Measurements from ENCODE around the gene MYOG. TPM values are rescaled to one million over a fixed set of nuclear protein-coding genes. Genes with fewer than 3 reads are reported as not detected.

Gene MYOG
- total RNA-seq, 2 experiments from 2014 or later = not detected

DNA sequence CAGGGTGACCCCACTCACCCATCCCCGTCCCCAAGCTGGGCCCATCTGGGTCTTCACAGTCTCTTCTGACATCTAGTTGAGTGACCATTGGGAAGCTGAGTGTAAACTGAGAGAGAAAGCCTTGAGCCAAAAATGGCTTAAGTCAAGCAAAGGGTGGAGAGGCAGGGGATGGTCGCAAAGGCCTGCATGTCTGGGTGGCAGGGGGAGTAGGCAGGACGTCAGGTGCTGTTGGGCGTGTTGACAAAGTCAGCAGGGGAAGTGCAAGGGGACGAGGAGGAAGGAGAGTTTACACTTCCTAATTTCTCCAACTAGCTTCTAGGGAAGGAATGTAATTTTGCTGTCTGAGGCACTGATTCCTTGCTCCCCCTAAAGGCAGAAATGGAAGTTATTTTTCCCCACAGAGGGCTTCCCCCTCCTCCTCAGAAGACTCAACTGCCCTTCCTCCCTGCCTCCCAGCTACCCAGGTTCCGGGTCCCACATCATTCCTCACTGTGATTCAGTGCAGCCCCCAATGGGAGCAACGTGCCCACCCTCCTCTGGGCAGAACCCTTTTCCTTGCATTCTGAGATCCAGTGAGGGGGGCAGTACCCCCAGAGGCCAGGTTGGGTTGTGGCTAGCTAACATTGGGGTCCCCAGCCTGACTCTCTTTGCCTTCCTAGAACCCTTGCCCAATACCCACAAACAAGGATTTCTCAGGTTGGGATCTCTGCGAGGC, 40.5 kb upstream of the MYOG start:
- Mint-ChIP-seq H3K9me3 (no peaks in the 10 kb centered on the region), H3K4me3 (no peak overlapping the region), H3K27ac (no peak overlapping the region), H3K36me3 (no peaks in the 10 kb centered on the region), H3K27me3 (peaks cover 56% of the 10 kb centered on the region), H3K4me1 (ENCODE audit: low read depth) (peaks cover 14% of the 10 kb centered on the region)
- POLR2A ChIA-PET = no interaction called here
- intact Hi-C loops (cut with micrococcal nuclease) = no loop called here
- no peak for DNase-seq
- CTCF ChIA-PET = interaction anchor here (1.0 to 1.1 kb wide), 3 partner anchors 8 to 90 kb away, joined by 3 read pairs; no protein-coding TSS in a partner anchor

DNA sequence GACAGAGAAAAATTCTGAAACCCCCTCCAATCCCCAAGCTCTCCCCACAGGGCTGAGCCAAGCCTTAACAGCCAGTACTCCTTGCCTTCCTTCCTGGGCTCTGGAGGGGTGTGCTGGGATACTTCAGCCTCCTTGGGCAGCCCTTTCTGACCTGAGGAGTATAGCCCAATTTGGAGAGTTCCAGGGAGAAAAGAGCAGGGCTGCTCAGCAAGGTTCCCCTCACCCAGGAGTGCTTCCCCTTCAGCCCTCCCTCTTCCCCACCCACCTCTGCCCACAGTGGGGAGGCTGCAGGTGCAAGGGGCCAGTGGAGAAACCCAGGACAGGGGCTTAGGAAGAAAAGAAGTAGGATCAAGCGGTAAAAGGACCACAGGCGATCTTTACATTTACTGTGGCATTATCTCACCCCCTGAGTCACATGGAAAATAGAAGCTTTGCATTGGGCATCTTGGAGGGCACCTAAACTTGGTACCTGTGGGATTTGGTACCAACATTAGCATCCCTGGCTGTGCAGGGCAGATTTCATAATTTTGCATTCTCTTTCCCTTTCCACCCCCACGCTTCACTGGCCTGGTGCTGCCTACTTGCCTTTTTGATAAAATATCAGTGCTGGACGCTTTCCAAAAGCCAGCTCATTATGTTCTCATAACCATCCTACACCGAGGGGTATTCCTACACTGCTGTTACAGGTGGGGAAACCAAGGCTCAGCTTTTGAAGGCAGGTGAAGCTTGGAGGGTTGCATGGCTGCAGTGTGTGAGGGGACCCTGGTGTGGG, 38.9 kb upstream of the MYOG start:
- peaks cover 66% of the 10 kb centered on the region for H3K27me3 Mint-ChIP-seq
- H3K27ac Mint-ChIP-seq = no peak overlapping the region
- peak; percentile 1 for DNase-seq
- H3K4me3 Mint-ChIP-seq = no peak overlapping the region
- ChIA-PET CTCF (no interaction called here), POLR2A (no interaction called here)
- intact Hi-C loops (cut with micrococcal nuclease) = no loop called here
- peaks cover 14% of the 10 kb centered on the region for H3K4me1 Mint-ChIP-seq (ENCODE audit: low read depth)
- H3K36me3 Mint-ChIP-seq = no peaks in the 10 kb centered on the region
- no peaks in the 10 kb centered on the region for H3K9me3 Mint-ChIP-seq

DNA sequence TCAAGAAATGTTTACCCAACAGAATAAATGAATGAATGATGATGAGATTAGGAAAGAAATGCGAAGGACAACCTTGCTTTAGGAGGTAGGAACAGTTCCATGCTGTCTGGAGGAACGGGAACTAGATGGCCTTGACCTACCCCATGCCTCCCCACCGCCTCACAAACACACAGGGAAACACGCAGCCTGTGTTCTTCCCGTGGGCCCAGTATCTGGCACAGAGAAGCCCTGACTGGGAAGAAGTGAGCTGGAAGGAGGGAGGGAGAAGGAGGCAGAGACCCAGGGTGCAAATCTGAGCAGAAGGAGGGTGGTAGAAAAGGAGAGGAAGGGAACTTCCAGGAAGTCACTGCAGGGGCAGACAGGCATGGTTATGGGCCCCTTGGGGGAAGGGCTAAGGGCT, 38.2 kb upstream of the MYOG start:
- Mint-ChIP-seq H3K4me1 (ENCODE audit: low read depth) (peaks cover 14% of the 10 kb centered on the region), H3K9me3 (no peaks in the 10 kb centered on the region), H3K27ac (no peak overlapping the region), H3K36me3 (no peaks in the 10 kb centered on the region), H3K4me3 (no peak overlapping the region), H3K27me3 (peaks cover 65% of the 10 kb centered on the region)
- POLR2A ChIA-PET = no interaction called here
- peak; percentile 1 for DNase-seq
- intact Hi-C loops (cut with micrococcal nuclease) = no loop called here
- CTCF ChIA-PET = no interaction called here

DNA sequence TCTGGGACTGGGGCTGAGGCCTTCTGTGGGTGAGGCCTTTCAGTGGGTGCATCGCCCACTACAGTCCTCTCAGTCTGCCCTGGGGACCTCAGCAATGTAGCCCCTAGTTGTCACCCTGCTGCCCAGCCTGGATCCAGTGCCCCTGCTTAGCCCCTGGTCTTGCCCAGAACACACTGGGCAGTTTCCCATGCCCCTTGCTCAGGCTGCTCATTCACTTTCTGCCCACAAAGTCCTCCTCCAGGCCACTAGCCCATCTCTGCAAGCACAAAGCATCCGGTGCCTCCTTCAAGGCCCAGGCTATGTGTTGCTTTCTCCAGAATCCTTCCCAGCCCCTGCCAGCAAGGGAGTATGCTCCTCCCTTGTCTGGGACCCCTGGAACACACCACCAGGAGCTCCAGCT, 36.3 kb upstream of the MYOG start:
- Mint-ChIP-seq H3K4me1 (ENCODE audit: low read depth) (peaks cover 7% of the 10 kb centered on the region), H3K36me3 (no peaks in the 10 kb centered on the region), H3K27me3 (peaks cover 62% of the 10 kb centered on the region), H3K27ac (no peak overlapping the region), H3K4me3 (no peak overlapping the region), H3K9me3 (no peaks in the 10 kb centered on the region)
- POLR2A ChIA-PET = interaction anchor here (0.6 kb wide), 1 partner anchor 99 kb away, joined by 4 read pairs; no protein-coding TSS in a partner anchor
- CTCF ChIA-PET = no interaction called here
- DNase-seq = no peak
- intact Hi-C loops (cut with micrococcal nuclease) = no loop called here

DNA sequence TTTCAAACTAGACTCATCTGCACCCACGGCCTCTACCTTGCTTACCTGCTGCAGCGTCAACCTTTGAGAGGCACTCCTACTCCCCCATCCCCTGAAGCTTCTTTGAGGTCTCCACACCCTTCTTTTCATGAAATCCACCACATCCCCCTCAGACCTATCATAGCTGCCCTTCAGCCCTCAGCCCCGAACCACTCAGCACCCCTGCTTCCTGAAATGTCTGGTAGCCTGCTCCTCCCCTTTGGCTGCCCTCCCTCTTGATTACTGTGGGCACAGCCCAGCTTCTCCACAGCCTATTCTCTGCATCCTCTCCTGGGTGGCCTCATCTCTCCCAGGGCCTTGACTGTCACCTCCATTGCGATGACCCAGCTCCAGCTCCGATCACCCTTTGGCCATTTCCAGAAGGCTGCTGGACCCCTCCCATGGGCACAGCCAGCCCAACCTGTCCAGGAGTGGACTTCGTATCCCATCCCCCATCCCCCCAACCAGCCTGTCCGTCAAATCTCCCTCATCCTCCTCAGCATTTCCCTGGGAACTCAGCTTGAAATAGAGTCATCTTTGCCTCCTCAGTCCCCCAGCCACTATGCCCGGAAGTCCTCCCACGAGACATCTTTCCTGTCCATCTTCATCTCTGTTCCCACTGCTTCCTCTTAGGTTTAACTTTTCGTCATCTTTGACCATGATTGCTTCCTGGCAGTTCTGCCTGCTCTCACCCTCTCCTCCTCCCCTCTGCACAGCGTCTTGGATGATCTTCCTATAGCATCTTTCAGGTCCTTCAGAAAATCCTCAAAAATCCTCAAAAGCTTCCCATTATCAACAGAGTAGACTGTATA, 35.6 kb upstream of the MYOG start:
- H3K4me3 Mint-ChIP-seq = no peak overlapping the region
- H3K9me3 Mint-ChIP-seq = no peaks in the 10 kb centered on the region
- CTCF ChIA-PET = interaction anchor here (0.7 kb wide), 1 partner anchor 81 kb away, joined by 3 read pairs; no protein-coding TSS in a partner anchor
- DNase-seq = no peak
- POLR2A ChIA-PET = no interaction called here
- no peaks in the 10 kb centered on the region for H3K36me3 Mint-ChIP-seq
- intact Hi-C loops (cut with micrococcal nuclease) = no loop called here
- H3K27me3 Mint-ChIP-seq = peaks cover 58% of the 10 kb centered on the region
- peaks cover 4% of the 10 kb centered on the region for H3K4me1 Mint-ChIP-seq (ENCODE audit: low read depth)
- no peak overlapping the region for H3K27ac Mint-ChIP-seq

DNA sequence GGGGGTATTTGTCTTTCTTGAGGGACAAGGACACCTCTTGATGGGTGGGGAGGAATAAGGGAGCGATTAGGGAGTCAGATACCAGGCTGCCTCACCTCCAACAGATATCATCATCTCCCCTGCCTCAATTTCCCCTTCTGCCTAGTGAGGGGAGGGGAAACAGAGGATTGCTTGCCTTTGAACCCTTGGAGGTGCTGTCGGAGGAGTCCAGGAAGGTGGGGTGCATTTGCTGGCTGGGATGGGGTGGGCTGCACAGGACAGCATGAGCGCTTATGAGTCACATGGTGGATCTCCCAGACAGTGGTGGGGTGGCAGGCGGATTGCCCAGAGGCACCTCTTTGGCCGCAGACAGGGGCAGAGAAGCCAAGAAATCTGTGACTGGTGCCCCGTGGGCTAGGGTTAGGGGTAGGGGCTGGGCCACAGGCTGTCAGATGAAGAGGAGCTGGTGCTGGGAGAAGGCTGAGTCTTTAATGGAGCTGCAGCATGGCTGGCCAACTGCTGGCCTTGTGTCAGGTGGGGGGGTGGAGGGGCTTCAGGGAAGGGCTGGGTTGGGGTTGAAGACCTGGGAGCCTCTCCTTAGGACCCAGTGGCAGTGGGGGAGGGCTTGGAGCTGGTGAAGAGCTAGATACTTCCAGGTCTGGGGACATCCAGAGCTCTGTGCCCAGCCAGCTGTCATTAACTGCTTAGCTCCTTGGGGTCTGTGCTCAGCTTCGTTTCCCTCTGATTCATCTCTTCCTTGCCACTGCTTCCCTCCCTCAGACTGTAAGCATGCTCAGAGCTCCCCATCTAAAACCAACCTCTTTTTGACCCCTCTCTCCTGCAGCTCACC, 34.7 kb upstream of the MYOG start:
- CTCF ChIA-PET = interaction anchor here (0.7 to 1.0 kb wide), 3 partner anchors 47 to 80 kb away, joined by 3 to 4 read pairs (median 3); no protein-coding TSS in a partner anchor
- no peaks in the 10 kb centered on the region for H3K36me3 Mint-ChIP-seq

DNA sequence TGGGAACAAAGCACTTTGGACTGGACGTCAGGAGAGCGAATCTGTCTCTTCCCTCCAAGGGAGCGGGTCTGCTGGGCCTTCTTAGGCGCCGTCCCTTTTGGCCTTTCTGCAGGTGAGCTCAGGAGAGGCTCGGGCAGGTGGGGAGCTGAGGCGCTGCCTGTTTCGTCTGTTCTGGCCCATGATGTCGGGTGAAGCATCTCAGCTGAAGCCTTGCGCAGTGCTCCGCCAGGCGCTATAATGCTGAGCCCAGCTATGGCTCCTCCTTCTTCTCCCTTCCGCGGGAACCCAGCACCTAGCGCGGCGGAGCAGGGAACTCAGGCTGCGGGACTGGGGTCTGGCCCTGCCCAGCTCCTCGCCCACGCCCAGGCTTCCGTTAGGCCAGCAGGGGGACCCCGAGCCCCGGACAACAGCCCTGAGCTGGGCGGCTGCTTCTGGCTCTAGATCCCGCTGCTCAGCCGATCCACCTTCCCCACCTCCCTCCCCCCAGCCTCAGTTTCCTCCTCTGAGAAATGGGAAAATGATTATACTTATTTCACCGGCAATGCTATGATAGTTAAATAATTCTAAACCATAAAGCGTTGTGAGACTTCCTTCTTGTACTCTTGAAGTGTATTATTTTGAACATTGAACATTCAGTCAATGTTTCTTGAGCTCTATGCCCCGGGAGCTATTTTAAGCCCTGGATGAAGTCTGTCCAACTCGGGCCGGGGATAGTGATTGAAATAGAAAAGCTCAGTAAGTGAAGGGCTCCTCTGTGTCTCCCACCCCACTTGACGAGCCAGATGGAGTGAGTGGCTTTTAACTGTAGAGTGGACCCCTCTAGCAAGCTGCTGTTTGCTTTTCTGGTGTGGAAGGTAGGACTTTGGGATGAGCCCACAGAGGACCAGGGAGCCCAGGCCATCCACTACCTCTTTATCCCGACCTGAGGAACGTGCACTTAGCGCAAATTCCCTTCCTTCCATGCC, 32.1 kb upstream of the MYOG start:
- DNase-seq = peak; percentile 58
- H3K9me3 Mint-ChIP-seq = no peaks in the 10 kb centered on the region
- intact Hi-C loops (cut with micrococcal nuclease) = loop anchor here (2.0 to 5.0 kb wide), 2 partner anchors 54 to 99 kb away; no protein-coding TSS in a partner anchor
- H3K27me3 Mint-ChIP-seq = peaks cover 35% of the 10 kb centered on the region
- POLR2A ChIA-PET = no interaction called here
- CTCF ChIA-PET = interaction anchor here (0.6 to 2.5 kb wide), 7 partner anchors 8 to 149 kb away, joined by 3 to 18 read pairs (median 5); no protein-coding TSS in a partner anchor
- H3K36me3 Mint-ChIP-seq = no peaks in the 10 kb centered on the region
- H3K27ac Mint-ChIP-seq = no peak overlapping the region
- no peak overlapping the region for H3K4me3 Mint-ChIP-seq
- peaks cover 4% of the 10 kb centered on the region for H3K4me1 Mint-ChIP-seq (ENCODE audit: low read depth)

More for the DNA sequence above, 34.7 kb upstream of the MYOG start:
- H3K27me3 Mint-ChIP-seq = peaks cover 52% of the 10 kb centered on the region
- H3K4me1 Mint-ChIP-seq (ENCODE audit: low read depth) = peaks cover 4% of the 10 kb centered on the region
- no peak for DNase-seq
- intact Hi-C loops (cut with micrococcal nuclease) = no loop called here
- no peak overlapping the region for H3K4me3 Mint-ChIP-seq
- H3K27ac Mint-ChIP-seq = no peak overlapping the region
- H3K9me3 Mint-ChIP-seq = no peaks in the 10 kb centered on the region
- POLR2A ChIA-PET = no interaction called here

DNA sequence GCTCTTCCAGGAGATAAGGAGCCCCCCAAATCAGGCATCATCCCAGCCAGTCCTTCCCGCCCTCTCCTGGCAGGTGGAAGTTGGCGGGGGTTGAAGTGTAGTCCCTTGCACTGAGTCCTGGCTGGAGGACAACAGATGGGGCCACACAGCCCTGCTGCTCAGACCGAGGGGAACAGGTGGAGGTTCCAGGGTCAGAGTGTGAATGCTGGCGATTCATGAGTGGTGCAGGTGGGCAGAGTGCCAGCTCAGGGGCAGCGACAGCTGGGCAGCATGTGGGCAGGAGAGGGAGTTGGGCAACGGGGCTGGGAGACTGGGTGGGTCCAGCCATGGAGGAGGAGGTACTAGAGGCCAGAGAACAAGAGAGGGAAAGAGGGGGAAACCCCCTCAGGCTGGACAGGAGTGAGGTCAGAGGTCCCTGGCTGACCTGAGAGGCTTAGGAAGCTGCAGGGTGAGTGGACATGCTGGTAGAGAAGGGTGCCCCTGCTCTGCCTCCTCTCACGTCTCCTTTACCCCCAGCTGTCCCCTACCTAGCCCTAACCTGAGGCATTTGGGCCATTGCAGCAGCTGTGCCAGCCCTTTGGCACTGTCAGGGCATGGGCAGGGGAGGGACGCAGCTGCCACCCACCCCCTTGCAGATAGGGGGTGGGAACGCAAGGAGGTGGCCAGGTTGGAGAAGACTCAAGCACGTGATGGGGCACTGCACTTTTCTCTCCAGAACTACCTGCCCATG, 30.4 kb upstream of the MYOG start:
- CTCF ChIA-PET = interaction anchor here (2.5 kb wide), 1 partner anchor 56 kb away, joined by 18 read pairs; no protein-coding TSS in a partner anchor
- Mint-ChIP-seq H3K36me3 (no peaks in the 10 kb centered on the region), H3K4me3 (no peak overlapping the region), H3K27me3 (peaks cover 28% of the 10 kb centered on the region), H3K4me1 (ENCODE audit: low read depth) (no peaks in the 10 kb centered on the region), H3K27ac (no peak overlapping the region), H3K9me3 (no peaks in the 10 kb centered on the region)
- no peak for DNase-seq
- intact Hi-C loops (cut with micrococcal nuclease) = loop anchor here (5.0 kb wide), 1 partner anchor 56 kb away; no protein-coding TSS in a partner anchor
- POLR2A ChIA-PET = no interaction called here

DNA sequence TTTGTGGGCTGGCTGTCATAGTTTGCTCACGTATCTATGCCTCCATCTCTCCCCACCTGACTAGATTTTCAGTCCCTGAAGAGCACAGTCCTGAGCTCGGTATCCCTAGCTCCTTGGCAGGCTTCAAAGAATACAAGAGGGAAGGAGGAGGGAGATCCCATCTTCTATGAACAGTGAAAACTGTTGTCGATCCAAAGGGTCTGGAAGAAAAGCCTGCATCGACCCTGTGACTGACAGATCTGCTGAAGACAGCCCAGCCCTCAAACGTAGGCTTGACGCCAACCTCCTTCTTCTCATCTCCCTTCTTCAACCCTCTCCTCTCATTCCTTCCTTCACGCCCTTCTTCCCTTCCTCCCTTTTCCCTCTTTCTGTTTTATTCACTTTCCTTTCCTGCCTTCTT, 28.4 kb upstream of the MYOG start:
- H3K4me3 Mint-ChIP-seq = no peak overlapping the region
- no peaks in the 10 kb centered on the region for H3K9me3 Mint-ChIP-seq
- H3K4me1 Mint-ChIP-seq (ENCODE audit: low read depth) = no peaks in the 10 kb centered on the region
- no peaks in the 10 kb centered on the region for H3K36me3 Mint-ChIP-seq
- H3K27me3 Mint-ChIP-seq = peaks cover 19% of the 10 kb centered on the region
- intact Hi-C loops (cut with micrococcal nuclease) = no loop called here
- no peak overlapping the region for H3K27ac Mint-ChIP-seq
- ChIA-PET CTCF (interaction anchor here (1.7 kb wide), 1 partner anchor 101 kb away, joined by 3 read pairs; no protein-coding TSS in a partner anchor), POLR2A (no interaction called here)
- DNase-seq = no peak

DNA sequence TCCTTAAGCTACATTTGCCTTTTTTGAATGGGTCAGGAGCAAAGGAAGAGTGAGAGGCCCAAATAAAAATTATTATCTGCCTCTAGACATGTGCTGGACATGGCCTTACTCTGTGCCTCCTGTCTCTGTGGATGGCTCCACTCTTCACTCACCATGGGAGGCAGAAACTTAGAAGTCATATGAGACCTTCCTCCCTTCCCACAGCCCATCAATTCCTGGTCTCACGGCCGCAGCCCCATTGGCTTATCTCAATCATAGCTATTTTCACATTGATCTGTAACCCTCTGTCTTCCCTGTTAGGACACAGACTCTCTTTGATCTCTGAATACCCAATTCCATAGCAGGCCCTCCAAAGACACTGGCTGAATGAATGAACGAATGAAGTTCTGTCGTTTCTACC, 27.5 kb upstream of the MYOG start:
- Mint-ChIP-seq H3K4me3 (no peak overlapping the region), H3K36me3 (no peaks in the 10 kb centered on the region), H3K27ac (no peak overlapping the region), H3K27me3 (peaks cover 18% of the 10 kb centered on the region), H3K9me3 (no peaks in the 10 kb centered on the region), H3K4me1 (ENCODE audit: low read depth) (no peaks in the 10 kb centered on the region)
- DNase-seq = no peak
- intact Hi-C loops (cut with micrococcal nuclease) = no loop called here
- ChIA-PET CTCF (interaction anchor here (1.7 kb wide), 1 partner anchor 102 kb away, joined by 3 read pairs; no protein-coding TSS in a partner anchor), POLR2A (no interaction called here)
